ENCODE results near the gene NDUFA13.

Gene NDUFA13

DNA sequence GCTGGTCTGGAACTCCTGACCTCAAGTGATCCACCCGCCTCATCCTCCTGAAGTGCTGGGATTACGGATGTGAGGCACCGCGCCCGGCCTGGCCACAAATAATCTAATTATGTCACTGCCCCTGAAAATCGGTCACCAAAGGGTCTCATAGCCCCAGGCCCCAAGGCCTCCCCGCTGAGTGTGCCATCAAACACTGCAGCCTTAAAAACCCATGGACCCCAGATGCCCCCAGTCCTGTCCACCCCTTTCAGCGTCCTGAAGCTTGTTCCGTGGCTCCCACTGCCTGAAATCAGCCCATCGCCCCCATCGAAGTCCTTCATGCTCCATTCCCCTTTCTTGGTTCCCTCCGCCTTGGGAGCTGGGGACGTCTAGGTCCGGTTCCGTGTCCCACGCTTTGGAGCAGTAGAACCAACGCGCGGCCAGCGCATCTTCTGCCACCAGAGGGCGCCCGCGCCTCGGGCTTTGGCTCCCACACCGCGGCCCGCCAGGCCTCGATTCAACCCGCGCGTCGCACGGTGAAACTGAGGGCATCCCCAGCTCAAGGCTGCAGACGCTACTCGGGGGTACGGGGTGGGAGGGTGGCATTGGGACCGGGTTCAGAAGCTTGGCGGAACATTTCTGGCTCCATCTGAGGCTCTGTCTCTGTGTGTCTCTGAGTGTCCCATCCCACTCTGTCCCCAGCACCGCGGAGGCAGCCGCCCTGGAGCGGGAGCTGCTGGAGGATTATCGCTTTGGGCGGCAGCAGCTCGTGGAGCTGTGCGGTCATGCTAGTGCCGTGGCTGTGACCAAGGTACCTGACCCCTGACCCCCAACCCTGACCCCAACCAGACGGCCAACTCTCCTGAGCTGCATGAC lies 16.2 kb downstream of the NDUFA13 start:
- DNase-seq, result peak in 52 of 56 donors; percentile 12 to 92 (median 58)

DNA sequence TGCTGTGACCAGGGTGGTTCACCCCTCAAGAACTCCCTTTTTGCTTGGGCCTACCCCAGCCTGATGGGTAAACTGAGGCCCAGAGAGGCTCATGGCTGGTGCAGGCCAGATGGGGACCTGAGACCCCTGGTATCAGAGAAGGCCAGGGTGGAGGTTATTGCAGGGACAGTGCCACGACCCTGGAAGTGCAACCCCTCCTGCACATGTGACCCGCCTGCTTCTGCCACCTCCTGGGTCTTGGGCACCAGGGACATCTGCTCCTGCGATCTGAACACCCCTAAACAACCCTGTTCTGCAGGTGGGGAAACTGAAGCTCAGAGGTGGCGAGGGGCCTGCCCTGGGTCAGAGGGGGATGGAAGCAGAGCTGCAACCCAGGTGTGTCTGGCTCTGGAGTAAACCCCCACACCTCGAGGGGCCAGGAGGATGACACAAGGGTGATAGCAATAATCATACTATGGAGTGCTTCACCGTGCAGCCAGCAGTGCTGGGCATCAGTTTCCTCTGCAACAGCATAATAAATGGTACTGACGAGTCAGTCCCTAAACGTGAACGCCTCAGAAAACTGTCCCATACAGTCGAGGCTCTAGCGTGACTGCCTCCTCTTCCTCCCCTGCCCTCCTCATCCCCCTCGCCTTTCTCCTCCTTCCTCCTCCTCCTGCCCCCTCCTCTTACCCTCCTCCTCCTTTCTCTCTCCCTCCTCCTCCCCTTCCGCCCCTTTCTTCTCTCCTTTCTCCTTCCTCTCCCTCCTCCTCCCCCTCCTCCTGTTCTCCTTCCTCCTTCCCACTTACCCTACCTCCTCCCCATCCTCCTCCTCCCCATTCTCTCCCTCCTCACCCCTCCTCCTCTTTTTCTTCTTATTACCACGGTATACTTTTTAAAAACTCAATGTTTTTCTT lies 17.0 kb downstream of the NDUFA13 start:
- DNase-seq, result no peak

DNA sequence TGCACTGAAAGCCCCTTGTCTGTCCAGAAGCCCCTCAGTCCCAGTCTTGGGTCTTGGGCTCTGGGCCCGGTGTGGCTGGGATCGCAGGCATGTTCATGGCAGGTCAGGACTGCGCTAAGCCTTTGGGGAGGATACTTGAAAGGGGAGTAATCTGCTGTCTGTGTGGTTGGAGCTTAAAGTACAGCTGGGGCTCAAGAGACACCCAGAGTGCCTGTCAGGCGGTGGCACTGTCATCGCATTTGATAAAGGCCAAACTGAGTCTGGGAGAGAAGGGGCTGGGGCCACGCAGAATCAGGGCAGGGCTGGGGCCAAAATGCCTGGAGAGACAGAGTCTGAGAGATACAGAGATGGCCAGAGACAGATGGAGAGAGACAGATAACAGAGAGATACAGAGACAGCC lies 17.8 kb downstream of the NDUFA13 start:
- DNase-seq, result no peak

DNA sequence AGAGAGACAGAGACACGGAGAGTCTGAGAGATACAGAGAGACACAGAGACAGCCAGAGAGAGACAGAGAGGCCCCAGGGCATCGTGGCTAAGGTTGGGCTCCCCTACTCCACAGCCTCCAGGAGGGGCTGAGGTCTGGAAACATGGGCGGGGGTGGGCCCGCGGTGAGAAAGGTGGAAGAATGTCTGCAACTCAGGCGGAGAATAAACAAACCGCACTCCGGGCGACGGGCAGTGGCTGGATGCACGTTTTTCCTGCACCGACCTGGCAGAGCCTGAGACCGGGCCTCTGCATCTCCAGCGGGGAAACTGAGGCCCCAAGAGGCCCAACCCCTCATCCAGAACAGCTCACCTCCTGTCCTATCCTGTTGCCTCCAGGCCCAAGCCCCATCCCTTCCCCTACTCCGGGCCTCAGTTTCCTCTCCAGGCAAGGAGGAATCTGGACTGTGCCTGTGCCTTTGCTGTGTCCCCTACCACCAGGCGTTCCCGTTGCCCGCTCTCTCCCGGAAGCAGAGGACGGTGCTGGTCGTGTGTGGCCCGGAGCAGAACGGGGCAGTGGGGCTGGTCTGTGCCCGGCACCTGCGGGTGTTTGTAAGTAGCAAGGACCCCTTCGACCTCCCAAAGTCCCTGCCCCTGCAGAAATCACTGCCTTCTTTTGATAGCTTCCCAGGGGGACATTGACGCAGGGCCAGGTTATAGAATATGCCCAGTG lies 18.7 kb downstream of the NDUFA13 start:
- no peak for DNase-seq

DNA sequence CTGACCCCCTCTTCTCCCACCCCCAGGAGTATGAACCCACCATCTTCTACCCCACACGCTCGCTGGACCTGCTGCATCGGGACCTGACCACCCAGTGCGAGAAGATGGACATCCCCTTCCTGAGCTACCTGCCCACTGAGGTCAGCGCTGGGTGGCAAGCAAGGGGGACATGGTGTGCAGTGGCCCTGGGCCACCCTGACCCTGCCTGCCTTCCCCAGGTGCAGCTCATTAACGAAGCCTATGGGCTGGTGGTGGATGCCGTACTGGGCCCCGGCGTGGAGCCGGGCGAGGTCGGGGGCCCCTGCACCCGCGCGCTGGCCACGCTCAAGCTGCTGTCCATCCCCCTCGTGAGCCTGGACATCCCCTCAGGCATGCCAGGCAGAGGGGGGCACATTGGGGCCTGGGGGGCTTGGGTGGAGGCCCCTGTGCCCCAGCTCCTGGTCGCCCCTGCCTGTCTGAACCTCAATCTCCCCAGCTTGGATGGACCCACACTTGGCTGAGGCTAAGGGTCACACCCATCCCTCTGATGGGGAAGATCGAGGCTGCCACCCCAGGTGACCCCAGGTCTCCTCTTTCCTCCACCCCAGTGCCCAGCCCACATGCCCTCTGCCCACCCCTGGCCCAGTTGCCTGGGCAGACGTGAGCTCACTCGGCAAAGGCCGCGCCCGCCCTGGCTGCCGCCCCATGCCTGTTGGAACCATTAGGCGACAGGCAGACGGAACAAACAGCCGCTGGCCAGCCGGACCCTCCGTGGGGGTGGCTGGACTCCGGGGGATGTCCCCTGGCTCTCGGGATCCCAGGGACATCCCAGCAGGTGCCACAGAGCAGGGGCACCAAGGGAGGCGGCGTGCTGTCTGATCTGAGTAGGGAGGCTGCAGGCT lies 19.5 kb downstream of the NDUFA13 start:
- no peak for DNase-seq

DNA sequence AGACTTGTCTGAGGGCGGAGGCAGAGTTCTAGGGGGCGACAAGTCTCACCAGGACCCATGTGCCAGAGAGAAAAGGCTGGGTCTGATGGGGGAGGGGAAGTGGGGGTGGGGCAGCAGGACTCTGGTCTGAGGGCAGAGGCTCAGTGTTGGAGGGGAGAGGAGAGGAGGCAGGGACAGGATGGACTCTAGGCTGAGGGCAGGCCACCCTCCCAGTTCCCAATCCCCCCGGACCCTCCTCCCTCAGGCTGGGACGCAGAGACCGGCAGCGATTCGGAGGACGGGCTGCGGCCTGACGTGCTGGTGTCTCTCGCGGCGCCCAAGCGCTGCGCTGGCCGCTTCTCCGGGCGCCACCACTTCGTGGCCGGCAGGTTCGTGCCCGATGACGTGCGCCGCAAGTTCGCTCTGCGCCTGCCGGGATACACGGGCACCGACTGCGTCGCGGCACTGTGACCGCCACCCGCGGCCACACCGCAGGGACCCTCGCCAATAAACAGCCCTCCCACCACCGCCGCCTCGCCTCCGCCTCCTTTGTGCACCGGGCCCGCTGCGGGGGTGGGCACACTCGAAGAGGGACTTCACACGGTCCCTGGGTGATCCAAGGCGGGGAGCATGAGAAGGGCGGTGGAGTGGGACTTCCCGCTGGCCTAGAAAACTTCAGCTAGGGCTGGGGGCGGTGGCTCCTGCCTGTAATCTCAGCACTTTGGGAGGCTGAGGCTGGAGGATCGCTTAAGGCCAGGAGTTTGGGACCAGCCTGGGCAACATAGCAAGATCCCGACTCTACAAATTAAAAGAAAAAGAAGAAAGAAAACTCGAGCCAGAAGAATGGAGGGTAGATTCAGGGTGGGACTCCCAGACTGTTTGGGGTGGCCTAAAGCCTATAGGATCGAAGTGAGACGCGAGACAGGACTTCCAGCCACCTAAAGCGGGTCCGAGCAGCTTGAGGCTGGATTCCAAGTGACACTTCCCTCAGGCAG lies 21.3 kb downstream of the NDUFA13 start:
- DNase-seq, result no peak

DNA sequence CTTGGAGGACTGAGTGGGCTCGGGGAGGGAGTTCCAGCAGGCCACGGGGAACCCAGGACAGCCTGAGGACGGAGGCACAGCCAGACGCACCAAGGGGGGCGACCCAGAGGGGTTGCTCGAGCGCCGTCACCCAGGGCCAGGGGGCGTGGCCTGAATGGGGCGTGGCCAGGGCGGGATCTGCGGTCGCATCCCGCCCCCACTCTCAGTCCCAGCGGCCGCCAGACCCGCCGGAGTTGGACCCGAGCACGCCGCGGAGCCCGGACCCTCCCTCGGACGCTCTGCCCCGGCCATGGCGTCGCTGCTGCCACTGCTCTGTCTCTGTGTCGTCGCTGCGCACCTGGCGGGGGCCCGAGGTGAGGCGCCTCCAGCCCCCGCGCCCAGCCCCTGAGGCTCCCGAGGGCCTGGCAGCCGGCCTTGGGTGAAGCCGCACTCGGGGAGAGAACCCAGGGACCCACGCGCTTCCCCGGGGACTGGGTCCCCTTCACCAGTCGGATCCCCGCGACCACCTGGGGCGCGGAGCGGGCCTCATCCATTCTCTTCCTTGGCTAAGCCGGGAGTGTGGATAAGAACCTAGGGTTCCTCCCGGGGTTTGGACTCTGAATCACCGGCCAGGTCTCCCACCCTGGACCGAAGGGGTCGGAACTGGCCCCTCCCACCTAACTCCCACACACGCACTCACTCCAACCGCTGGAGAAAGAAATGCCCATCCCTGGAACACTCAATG lies 22.2 kb downstream of the NDUFA13 start, which contains the start of gene CILP2:
TSS of gene CILP2 (plus strand) at position 205 of the 724 bp plus-strand sequence. CDS start at position 290, 85 bp downstream.
- DNase-seq, result peak in 10 of 56 donors; percentile 5 to 57 (median 22)

DNA sequence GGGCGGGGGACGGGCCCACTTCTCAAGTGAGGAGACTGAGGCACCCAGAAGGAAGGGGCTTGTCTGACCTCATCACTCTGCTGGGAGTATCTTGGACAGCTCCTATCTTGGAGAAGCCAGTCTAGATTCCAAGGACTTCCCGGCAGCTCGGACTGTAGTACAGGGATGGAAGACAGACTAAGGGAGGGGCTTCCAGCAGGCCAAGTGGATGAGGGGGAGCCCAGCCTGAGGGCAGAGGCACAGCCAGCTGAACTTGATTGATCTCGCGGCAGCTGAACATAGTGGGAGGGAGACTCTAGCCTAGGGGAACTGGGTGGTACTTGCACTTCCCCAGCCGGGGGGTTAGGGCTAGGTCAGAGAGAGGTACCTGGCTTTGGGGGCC lies 22.8 kb downstream of the NDUFA13 start:
- no peak for DNase-seq

DNA sequence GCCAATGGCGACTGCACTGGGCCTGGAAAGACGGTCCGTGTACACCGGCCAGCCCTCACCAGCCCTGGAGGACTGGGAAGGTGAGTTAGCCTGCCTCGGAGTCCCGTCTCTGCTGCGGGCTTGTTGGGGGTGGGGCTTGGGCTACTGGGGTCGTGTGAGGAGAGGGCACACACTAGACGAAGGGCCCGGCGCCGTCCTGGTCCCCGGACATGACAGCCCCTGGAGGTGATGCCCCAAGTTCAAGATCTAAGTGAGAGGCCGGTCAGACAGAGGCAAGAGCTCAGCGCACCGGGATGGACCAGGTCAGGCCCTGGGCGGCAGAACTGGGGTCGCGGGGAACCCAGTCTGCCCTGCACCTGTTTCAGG lies 23.7 kb downstream of the NDUFA13 start:
- DNase-seq, result no peak

DNA sequence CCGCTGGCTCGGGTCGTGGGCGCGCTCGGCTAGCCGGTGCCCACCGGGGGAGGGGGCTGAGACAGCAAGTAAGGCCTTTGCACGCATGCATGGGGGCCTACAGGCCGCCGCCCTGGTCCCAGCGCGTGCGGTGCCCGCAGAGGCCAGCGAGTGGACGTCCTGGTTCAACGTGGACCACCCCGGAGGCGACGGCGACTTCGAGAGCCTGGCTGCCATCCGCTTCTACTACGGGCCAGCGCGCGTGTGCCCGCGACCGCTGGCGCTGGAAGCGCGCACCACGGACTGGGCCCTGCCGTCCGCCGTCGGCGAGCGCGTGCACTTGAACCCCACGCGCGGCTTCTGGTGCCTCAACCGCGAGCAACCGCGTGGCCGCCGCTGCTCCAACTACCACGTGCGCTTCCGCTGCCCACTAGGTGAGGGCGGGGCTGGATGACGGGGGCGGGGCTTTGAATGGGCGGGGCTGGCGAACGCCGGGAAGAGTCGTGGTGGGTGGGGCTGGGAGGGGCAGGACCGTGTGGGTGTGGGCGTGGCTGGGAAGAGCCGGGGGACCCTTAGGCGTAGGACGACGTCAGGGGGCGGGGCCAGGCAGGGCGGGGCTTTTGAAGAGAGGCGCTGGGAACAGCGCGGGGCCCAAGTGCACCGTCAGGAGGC lies 24.2 kb downstream of the NDUFA13 start:
- peak in 27 of 56 donors; percentile 7 to 83 (median 26) for DNase-seq

DNA sequence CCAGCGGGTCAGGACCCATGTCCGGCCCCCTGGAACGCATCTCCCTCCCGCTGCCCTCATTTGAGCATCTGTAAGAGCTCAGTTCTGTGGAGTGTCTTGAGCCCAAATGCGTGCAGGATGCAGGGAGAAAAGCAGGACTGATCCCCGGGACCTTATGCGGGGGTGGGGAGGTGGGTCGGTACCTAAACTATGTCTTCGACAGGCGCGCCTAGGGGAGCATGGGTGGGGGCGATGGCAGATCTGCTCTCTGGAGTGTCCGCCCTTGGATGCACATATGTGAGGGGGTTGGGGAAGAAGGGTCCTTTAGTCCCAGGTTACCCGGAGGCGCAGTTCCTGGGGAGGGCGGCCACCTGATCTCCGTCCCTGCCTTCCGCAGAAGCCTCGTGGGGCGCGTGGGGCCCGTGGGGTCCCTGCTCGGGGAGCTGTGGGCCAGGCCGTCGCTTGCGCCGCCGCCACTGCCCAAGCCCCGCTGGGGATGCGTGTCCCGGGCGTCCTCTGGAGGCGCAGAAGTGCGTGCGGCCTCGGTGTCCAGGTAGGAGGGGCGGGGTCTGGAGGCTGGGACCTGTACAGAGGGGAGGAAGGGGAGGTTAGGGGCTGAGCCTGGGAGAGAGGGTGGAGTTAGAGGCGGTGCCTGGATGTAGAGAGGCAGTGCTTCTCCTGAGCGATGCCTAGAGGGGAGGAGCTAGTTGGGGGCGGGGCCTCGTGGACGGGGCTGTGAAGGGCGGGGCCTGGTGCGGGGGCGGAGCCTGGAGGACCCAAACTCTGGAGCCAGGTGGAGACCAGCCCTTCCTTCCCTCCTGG lies 24.9 kb downstream of the NDUFA13 start:
- peak in 16 of 56 donors; percentile 7 to 60 (median 30) for DNase-seq

DNA sequence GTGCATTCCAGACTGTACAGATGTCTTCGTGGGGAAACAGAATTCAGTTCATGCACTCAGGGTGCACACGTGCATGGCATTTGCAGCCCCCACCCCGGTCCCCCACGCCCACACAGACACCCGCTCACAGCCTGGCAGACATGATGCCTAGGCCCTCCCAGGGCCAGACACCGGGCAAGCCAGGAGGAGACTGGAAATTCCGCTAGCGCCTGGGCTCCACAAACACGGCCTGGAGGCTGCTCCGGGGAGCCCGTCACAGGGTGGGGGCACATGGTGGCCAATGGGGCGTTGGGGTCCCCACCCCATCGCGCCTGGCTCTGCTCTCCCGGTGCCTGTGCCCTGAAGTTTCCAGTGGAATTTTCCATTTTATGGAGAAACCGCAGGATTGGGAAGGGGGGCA lies 25.6 kb downstream of the NDUFA13 start:
- no peak for DNase-seq

DNA sequence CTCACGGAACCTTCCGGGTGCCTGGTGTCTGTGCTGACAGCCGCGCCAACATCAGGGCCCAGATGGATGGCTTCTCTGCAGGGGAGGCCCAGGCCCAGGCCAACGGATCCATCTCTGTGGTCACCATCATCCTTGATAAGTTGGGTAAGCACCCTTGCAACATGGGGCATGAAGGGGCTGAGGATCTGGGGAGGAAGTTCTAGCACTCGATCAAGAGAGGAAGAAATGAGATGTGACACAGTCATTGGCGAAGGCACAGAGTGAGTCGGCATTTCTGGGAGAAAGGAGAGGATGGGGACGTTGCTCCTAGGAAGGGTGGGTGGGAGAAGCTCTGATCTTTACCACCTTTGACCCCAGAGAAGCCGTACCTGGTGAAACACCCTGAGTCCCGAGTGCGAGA lies 26.5 kb downstream of the NDUFA13 start:
- no peak for DNase-seq

DNA sequence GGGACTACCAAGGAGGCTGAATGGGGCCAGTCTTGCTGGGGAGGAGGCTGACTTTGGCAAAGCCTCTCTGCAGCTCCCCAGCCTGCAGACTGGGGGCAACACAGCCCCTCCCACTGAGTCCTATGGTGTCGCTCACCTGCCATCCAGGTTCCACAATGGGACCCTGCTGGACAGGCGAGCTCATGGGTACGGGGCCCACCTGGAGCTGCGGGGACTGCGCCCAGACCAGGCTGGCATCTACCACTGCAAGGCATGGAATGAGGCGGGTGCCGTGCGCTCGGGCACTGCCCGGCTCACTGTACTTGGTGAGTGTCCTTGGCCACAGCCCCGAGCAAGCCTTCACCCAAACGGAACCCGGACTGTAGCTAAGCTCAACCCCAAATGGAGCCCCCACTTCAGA lies 27.1 kb downstream of the NDUFA13 start:
- no peak for DNase-seq

DNA sequence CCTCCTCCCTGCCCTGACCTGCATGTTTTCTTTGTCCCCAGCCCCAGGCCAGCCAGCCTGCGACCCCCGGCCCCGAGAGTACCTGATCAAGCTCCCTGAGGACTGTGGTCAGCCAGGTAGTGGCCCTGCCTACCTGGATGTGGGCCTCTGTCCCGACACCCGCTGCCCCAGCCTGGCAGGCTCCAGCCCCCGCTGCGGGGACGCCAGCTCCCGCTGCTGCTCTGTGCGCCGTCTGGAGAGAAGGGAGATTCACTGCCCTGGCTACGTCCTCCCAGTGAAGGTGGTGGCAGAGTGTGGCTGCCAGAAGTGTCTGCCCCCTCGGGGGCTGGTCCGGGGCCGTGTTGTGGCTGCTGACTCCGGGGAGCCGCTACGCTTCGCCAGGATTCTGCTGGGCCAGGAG lies 27.6 kb downstream of the NDUFA13 start:
- no peak for DNase-seq

DNA sequence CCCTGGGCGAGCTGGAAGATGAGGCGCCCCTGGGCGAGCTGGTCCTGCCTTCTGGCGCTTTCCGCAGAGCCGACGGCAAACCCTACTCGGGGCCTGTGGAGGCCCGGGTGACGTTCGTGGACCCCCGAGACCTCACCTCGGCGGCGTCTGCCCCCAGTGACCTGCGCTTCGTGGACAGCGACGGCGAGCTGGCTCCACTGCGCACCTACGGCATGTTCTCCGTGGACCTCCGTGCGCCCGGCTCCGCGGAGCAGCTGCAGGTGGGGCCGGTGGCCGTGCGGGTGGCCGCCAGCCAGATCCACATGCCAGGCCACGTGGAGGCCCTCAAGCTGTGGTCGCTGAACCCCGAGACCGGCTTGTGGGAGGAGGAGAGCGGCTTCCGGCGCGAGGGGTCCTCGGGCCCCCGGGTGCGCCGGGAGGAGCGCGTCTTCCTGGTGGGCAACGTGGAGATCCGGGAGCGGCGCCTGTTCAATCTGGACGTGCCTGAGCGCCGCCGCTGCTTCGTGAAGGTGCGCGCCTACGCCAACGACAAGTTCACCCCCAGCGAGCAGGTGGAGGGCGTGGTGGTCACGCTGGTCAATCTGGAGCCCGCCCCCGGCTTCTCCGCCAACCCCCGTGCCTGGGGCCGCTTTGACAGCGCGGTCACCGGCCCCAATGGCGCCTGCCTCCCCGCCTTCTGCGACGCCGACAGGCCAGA lies 28.4 kb downstream of the NDUFA13 start:
- no peak for DNase-seq
